K562 (cell line): ENCODE measurements around the gene S100A3. TPM values are rescaled to one million over a fixed set of nuclear protein-coding genes. Genes with fewer than 3 reads are reported as not detected.

Source experiments
- ATAC-seq: fragments of 200-7000 bp; cut with Tn5 transposase; 3 replicates; pipeline ENCODE4 v1.9.1; 2020; ENCODE audit warnings: moderate library complexity
- BruUV-seq: library from RNA; stranded (reverse); fragments of 400-500 nt; replicated peaks from 2 replicates; lab custom pipeline; 2021; lab: Mats Ljungman, UMichigan
- CTCF ChIA-PET: fragments of 300-600 bp; formaldehyde crosslinking; extraction: SDS; loops from one replicate; lab custom pipeline; 2021; ENCODE audit warnings: low intra/inter-chr PET ratio; lab: Yijun Ruan, JAX
- POLR2A ChIA-PET: fragments of 300-600, 350-650 bp; sonication (Branson Sonifier 250); formaldehyde crosslinking; extraction: SDS; loops from one replicate; lab custom pipeline; 2021; ENCODE audit warnings: antibody characterized with exemption, inconsistent platforms; lab: Yijun Ruan, JAX
- DNase-seq, 4 experiments: peaks; one replicate each; pipeline versions ENCODE4 v3.0.0 to v3.0.0-alpha.2; 2011 to 2018; ENCODE audit warnings: low spot score in 3 of 4, mixed read lengths in 3 of 4; ENCODE audit errors: extremely low read depth in 1 of 4
- FAIRE-seq: peaks from 2 replicates; lab custom pipeline; 2011; peaks lifted over from hg19 to GRCh38; lab: Jason Lieb, UNC
- H2AFZ ChIP-seq: 2 replicates; pipeline ENCODE4 v1.6.0; 2011; ENCODE audit warnings: low read depth, low read length, control low read depth, inconsistent platforms
- H3K27ac ChIP-seq: fragments of 200-600 bp; 3 replicates; pipeline ENCODE4 v1.8.0; 2011; ENCODE audit warnings: low read depth, mild to moderate bottlenecking, control low read depth, inconsistent platforms, low read length, moderate library complexity, mixed read lengths; ENCODE audit errors: extremely low read depth
- H3K27me3 ChIP-seq, 2 experiments: fragments of 300-600 bp in 1 of 2; 2 replicates in 1 of 2; 3 replicates in 1 of 2; pipeline versions ENCODE4 v1.6.0 to v1.8.0; 2011; ENCODE audit warnings: inconsistent platforms in 2 of 2, low read length in 2 of 2, mild to moderate bottlenecking in 1 of 2, mixed read lengths in 1 of 2, moderate library complexity in 1 of 2; ENCODE audit not compliant: control insufficient read depth in 2 of 2, insufficient read depth in 2 of 2
- H3K36me3 ChIP-seq: fragments of 300-600 bp; 3 replicates; pipeline ENCODE4 v1.8.0; 2011; ENCODE audit warnings: mild to moderate bottlenecking, low read length, inconsistent platforms; ENCODE audit not compliant: control insufficient read depth, insufficient read depth
- H3K4me1 ChIP-seq, 2 experiments: fragments of 200-600 bp in 1 of 2; replicated peaks in 1 of 2; 2 replicates in 1 of 2; 3 replicates in 1 of 2; pipeline versions ENCODE4 v1.5.1 to v1.8.0; 2011; ENCODE audit warnings: inconsistent platforms in 2 of 2, low read length in 2 of 2, mild to moderate bottlenecking in 1 of 2, mixed read lengths in 1 of 2, moderate library complexity in 1 of 2; ENCODE audit not compliant: control insufficient read depth in 2 of 2, insufficient read depth in 2 of 2
- H3K4me2 ChIP-seq: 2 replicates; pipeline ENCODE4 v1.6.1; 2011; ENCODE audit warnings: low read length, control low read depth, inconsistent platforms, mixed read lengths; ENCODE audit not compliant: insufficient read depth
- H3K4me3 ChIP-seq: fragments of 200-600 bp; sonication (generic), shearing (Covaris generic); 2 replicates; pipeline ENCODE4 v1.5.1; 2016; ENCODE audit warnings: control low read depth, inconsistent platforms
- H3K79me2 ChIP-seq: fragments of 200-600 bp; 3 replicates; pipeline ENCODE4 v1.8.0; 2011; ENCODE audit warnings: low read length, inconsistent platforms; ENCODE audit not compliant: control insufficient read depth, insufficient read depth
- H3K9ac ChIP-seq, 2 experiments: 2 replicates each; pipeline versions ENCODE4 v1.6.0 to v1.6.1; 2011; ENCODE audit warnings: low read depth in 2 of 2, low read length in 2 of 2, control low read depth in 1 of 2, inconsistent platforms in 1 of 2, mild to moderate bottlenecking in 1 of 2, mixed read lengths in 1 of 2; ENCODE audit not compliant: insufficient read depth in 1 of 2
- H3K9me1 ChIP-seq: one replicate; pipeline ENCODE4 v1.6.0; 2011; ENCODE audit warnings: inconsistent platforms, mild to moderate bottlenecking, low read length, moderate library complexity; ENCODE audit not compliant: control insufficient read depth, insufficient read depth
- H3K9me3 ChIP-seq: replicated peaks from 2 replicates; pipeline ENCODE4 v1.5.1; 2011; ENCODE audit warnings: low read depth, low read length, inconsistent platforms; ENCODE audit not compliant: control insufficient read depth, insufficient read depth
- H4K20me1 ChIP-seq: replicated peaks from 2 replicates; pipeline ENCODE4 v1.6.1; 2011; ENCODE audit warnings: low read length, inconsistent platforms, mixed read lengths; ENCODE audit not compliant: control insufficient read depth, insufficient read depth
- ATF1 ChIP-seq, 2 experiments: fragments of 450-650 bp in 1 of 2; IDR thresholded peaks; 2 replicates each; pipeline ENCODE4 v1.6.1; 2016; ENCODE audit warnings: missing compliant biosample characterization in 1 of 2, missing genetic modification characterization in 1 of 2
- CCAR2 ChIP-seq: fragments of 200-400 bp; formaldehyde crosslinking; IDR thresholded peaks from 2 replicates; pipeline ENCODE4 v1.6.1; 2017; ENCODE audit warnings: mild to moderate bottlenecking, low read depth, low read length
- KLF16 ChIP-seq: IDR thresholded peaks from 2 replicates; pipeline ENCODE4 v1.6.1; 2016; ENCODE audit warnings: antibody characterized with exemption
- NFRKB ChIP-seq: fragments of 450-650 bp; IDR thresholded peaks from 2 replicates; pipeline ENCODE4 v1.6.1; 2016; ENCODE audit warnings: low read depth
- NONO ChIP-seq, 2 experiments: fragments of 200-400 bp in 1 of 2; fragments of 450-650 bp in 1 of 2; formaldehyde crosslinking in 1 of 2; IDR thresholded peaks; 2 replicates each; pipeline ENCODE4 v1.6.1; 2017; ENCODE audit warnings: low read depth in 2 of 2, mild to moderate bottlenecking in 2 of 2, moderate library complexity in 2 of 2, low read length in 1 of 2
- RBFOX2 ChIP-seq: fragments of 200-400 bp; formaldehyde crosslinking; IDR thresholded peaks from 2 replicates; pipeline ENCODE4 v1.6.1; 2017; ENCODE audit warnings: low read depth, mild to moderate bottlenecking, low read length, moderate library complexity
- TEAD2 ChIP-seq: fragments of 450-650 bp; IDR thresholded peaks from 2 replicates; pipeline ENCODE4 v1.6.1; 2016; ENCODE audit warnings: missing genetic modification characterization, control low read depth, missing compliant biosample characterization
- ZKSCAN3 ChIP-seq: fragments of 250-450 bp; sonication (Bioruptor Pico); IDR thresholded peaks from 2 replicates; pipeline ENCODE4 v1.4.0; 2020
- ZNF146 ChIP-seq: IDR thresholded peaks from one replicate; pipeline ENCODE4 v1.6.1; 2018; ENCODE audit warnings: missing compliant biosample characterization; ENCODE audit not compliant: unreplicated experiment
- ZNF184 ChIP-seq: sonication (generic); formaldehyde crosslinking; IDR thresholded peaks from 2 replicates; pipeline ENCODE4 v1.5.0; 2020; ENCODE audit warnings: missing genetic modification reagents
- ZNF239 ChIP-seq: fragments of 250-450 bp; sonication (Bioruptor Pico); IDR thresholded peaks from 2 replicates; pipeline ENCODE4 v1.4.0; 2020; ENCODE audit warnings: mild to moderate bottlenecking
- ZNF384 ChIP-seq: IDR thresholded peaks from 2 replicates; pipeline ENCODE4 v1.6.1; 2012; ENCODE audit warnings: low read depth, low read length, improper control_type of control experiment
- WGBS: fragments of 100-300 bp; shearing (Covaris generic); methylation state at CpG from one replicate; pipeline ENCODE4 v1.1.6; 2016; ENCODE audit warnings: low coverage, mixed read lengths; ENCODE audit not compliant: insufficient coverage; ENCODE audit errors: missing lambda C conversion rate; 5-methylcytosine and 5-hydroxymethylcytosine counted together
- in situ Hi-C: fragments of 300-500 bp; cut with MboI; formaldehyde crosslinking; loops from 4 replicates; pipeline ENCODE4 v1.15.0; 2018; ENCODE audit warnings: inconsistent platforms, mixed read lengths
- intact Hi-C: fragments of 100-400 bp; cut with micrococcal nuclease; formaldehyde crosslinking; loops from 2 replicates; pipeline ENCODE4 v1.14.2; 2022
- polyA plus RNA-seq, 8 experiments: library from polyadenylated mRNA; depleted of rRNA in 4 of 8; stranded (reverse) in 5 of 8; unstranded in 3 of 8; fragments of >200 nt; fragmentation: Nextera tagmentation in 2 of 8; fragmentation: Illumina TruSeq in 1 of 8; extraction: Ambion mirVana in 2 of 8; extraction: Trizol in 1 of 8; gene quantifications; 2 replicates each; pipeline versions ENCODE4 v1.2.1 to v1.2.3, GENCODE V29; 2011 to 2014; ENCODE audit warnings: inconsistent platforms in 1 of 8, missing spikeins in 1 of 8
- total RNA-seq, 7 experiments: library from RNA; depleted of rRNA in 6 of 7; stranded (reverse); fragments of >200 nt in 6 of 7; fragmentation: Illumina TruSeq in 2 of 7; extraction: Trizol in 2 of 7; gene quantifications; 2 replicates each; pipeline versions ENCODE4 v1.2.1 to v1.2.3, GENCODE V29; 2011 to 2021; ENCODE audit warnings: low replicate concordance in 1 of 7
- TF ChIP-seq, protein P1 (sequence below): fragments of 450-650 bp; IDR thresholded peaks from one replicate; pipeline ENCODE4 v1.6.1; 2018; ENCODE audit warnings: mild to moderate bottlenecking, moderate library complexity; ENCODE audit not compliant: partially characterized antibody
- TF ChIP-seq, protein P2 (sequence below): fragments of 450-650 bp; IDR thresholded peaks from 2 replicates; pipeline ENCODE4 v1.6.1; 2016
- TF ChIP-seq, protein P3 (sequence below), 2 experiments: IDR thresholded peaks; 2 replicates each; pipeline ENCODE4 v1.6.1; 2012; ENCODE audit warnings: improper control_type of control experiment in 2 of 2, low read depth in 2 of 2, low read length in 2 of 2, borderline replicate concordance in 1 of 2
- TF ChIP-seq, protein P4 (sequence below): IDR thresholded peaks from 3 replicates; pipeline ENCODE4 v1.6.1; 2011; ENCODE audit warnings: borderline replicate concordance, mild to moderate bottlenecking, moderate library complexity; ENCODE audit not compliant: insufficient read length; ENCODE audit errors: extremely low read depth

S100A3 gene
- total and polyA plus RNA-seq, 9 of the 15 experiments (the other 6 are each of a cell fraction or from before 2014, with no cell fraction given): 0.08 to 1.7 (median 0.18) TPM; not detected in 4

DNA sequence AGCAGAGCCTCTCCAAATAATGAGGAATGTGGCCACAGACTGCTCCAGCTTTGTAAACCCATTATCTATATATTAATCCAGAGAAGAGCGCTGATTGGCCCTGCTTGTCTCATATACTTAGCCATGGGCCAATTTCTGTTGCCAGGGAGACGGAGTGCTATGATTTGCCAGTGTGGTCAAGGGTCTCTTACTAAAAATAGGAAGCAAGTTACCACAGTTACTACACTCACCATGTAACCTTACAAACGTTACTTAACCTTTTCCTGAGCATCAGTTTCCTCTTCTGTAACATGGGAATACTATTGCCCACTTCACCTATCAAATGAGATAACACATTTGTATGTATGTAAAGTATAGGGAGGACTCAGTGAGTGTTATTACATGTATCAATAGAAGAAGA is 24.3 kb upstream of the S100A3 start:
- in situ Hi-C loops (no loop called here), intact Hi-C loops (no loop called here)
- no peak overlapping the region for H2AFZ ChIP-seq
- FAIRE-seq (no peak), DNase-seq (no peak), ATAC-seq (no peak)
- CTCF ChIA-PET: interaction anchor here (0.6 kb wide), 1 partner anchor 60 kb away, joined by 3 read pairs; no protein-coding TSS in a partner anchor
- POLR2A ChIA-PET: interaction anchor here (0.6 kb wide), 1 partner anchor 145 kb away, joined by 3 read pairs; no protein-coding TSS in a partner anchor
- WGBS: 17% methylated on average over 3 of the region's 3 CpGs
- H3K36me3 ChIP-seq: no peaks in the 10 kb centered on the region
- no peak overlapping the region for H3K9ac ChIP-seq
- peaks cover 11 to 13% of the 10 kb centered on the region in 2 experiments; a peak in 4 of 5 replicates for H3K4me1 ChIP-seq
- no TSS peak for BruUV-seq
- H3K9me1 ChIP-seq: no peaks in the 10 kb centered on the region
- H3K79me2 ChIP-seq: no peaks in the 10 kb centered on the region
- H3K4me3 ChIP-seq: no peak overlapping the region
- no peak overlapping the region for H3K4me2 ChIP-seq
- no peaks in the 10 kb centered on the region for H4K20me1 ChIP-seq
- no peak overlapping the region for H3K27ac ChIP-seq
- H3K9me3 ChIP-seq: no peaks in the 10 kb centered on the region
- no peaks in the 10 kb centered on the region for H3K27me3 ChIP-seq
- TF ChIP-seq ZNF384: no peak
- TF ChIP-seq TEAD2 (tag): no peak
- TF ChIP-seq ATF1 (CRISPR knock-in tag; IDR thresholded peaks at IDR 0.05): no peak
- TF ChIP-seq ATF1 (tag; IDR thresholded peaks at IDR 0.05): no peak
- no peak for TF ChIP-seq ZNF184 (CRISPR knock-in tag)
- TF ChIP-seq NFRKB: no peak
- no peak for TF ChIP-seq ZKSCAN3 (CRISPR knock-in tag)
- no peak for TF ChIP-seq KLF16
- no peak for TF ChIP-seq RBFOX2
- TF ChIP-seq ZNF146 (CRISPR knock-in tag): no peak
- no peak for TF ChIP-seq CCAR2
- TF ChIP-seq, protein P1, sequence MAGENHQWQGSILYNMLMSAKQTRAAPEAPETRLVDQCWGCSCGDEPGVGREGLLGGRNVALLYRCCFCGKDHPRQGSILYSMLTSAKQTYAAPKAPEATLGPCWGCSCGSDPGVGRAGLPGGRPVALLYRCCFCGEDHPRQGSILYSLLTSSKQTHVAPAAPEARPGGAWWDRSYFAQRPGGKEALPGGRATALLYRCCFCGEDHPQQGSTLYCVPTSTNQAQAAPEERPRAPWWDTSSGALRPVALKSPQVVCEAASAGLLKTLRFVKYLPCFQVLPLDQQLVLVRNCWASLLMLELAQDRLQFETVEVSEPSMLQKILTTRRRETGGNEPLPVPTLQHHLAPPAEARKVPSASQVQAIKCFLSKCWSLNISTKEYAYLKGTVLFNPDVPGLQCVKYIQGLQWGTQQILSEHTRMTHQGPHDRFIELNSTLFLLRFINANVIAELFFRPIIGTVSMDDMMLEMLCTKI: no peak
- TF ChIP-seq, protein P2, sequence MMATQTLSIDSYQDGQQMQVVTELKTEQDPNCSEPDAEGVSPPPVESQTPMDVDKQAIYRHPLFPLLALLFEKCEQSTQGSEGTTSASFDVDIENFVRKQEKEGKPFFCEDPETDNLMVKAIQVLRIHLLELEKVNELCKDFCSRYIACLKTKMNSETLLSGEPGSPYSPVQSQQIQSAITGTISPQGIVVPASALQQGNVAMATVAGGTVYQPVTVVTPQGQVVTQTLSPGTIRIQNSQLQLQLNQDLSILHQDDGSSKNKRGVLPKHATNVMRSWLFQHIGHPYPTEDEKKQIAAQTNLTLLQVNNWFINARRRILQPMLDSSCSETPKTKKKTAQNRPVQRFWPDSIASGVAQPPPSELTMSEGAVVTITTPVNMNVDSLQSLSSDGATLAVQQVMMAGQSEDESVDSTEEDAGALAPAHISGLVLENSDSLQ: no peak
- no peak for TF ChIP-seq NONO (IDR thresholded peaks at IDR 0.05; ENCODE audit: low read depth in 2 of 2, low read length in 1 of 2)
- TF ChIP-seq, protein P3, sequence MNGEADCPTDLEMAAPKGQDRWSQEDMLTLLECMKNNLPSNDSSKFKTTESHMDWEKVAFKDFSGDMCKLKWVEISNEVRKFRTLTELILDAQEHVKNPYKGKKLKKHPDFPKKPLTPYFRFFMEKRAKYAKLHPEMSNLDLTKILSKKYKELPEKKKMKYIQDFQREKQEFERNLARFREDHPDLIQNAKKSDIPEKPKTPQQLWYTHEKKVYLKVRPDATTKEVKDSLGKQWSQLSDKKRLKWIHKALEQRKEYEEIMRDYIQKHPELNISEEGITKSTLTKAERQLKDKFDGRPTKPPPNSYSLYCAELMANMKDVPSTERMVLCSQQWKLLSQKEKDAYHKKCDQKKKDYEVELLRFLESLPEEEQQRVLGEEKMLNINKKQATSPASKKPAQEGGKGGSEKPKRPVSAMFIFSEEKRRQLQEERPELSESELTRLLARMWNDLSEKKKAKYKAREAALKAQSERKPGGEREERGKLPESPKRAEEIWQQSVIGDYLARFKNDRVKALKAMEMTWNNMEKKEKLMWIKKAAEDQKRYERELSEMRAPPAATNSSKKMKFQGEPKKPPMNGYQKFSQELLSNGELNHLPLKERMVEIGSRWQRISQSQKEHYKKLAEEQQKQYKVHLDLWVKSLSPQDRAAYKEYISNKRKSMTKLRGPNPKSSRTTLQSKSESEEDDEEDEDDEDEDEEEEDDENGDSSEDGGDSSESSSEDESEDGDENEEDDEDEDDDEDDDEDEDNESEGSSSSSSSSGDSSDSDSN (IDR thresholded peaks at IDR 0.05; ENCODE audit: borderline replicate concordance in 1 of 2, low read depth in 2 of 2, low read length in 2 of 2): no peak
- TF ChIP-seq ZNF239 (CRISPR knock-in tag): no peak
- TF ChIP-seq, protein P4, sequence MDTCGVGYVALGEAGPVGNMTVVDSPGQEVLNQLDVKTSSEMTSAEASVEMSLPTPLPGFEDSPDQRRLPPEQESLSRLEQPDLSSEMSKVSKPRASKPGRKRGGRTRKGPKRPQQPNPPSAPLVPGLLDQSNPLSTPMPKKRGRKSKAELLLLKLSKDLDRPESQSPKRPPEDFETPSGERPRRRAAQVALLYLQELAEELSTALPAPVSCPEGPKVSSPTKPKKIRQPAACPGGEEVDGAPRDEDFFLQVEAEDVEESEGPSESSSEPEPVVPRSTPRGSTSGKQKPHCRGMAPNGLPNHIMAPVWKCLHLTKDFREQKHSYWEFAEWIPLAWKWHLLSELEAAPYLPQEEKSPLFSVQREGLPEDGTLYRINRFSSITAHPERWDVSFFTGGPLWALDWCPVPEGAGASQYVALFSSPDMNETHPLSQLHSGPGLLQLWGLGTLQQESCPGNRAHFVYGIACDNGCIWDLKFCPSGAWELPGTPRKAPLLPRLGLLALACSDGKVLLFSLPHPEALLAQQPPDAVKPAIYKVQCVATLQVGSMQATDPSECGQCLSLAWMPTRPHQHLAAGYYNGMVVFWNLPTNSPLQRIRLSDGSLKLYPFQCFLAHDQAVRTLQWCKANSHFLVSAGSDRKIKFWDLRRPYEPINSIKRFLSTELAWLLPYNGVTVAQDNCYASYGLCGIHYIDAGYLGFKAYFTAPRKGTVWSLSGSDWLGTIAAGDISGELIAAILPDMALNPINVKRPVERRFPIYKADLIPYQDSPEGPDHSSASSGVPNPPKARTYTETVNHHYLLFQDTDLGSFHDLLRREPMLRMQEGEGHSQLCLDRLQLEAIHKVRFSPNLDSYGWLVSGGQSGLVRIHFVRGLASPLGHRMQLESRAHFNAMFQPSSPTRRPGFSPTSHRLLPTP: no peak
